Left forelimb (tissue), 1 donor: ENCODE measurements around the gene BCAS1.
"Not testable (repeated sequence)": the region's sequence is repeated elsewhere in the genome, so short reads cannot be mapped to it uniquely, and the experiment has no call there.

Experiments used
- DNase-seq: peaks from one replicate; pipeline ENCODE4 v3.0.0-alpha.2; 2018; ENCODE audit warnings: low spot score

Gene BCAS1

DNA sequence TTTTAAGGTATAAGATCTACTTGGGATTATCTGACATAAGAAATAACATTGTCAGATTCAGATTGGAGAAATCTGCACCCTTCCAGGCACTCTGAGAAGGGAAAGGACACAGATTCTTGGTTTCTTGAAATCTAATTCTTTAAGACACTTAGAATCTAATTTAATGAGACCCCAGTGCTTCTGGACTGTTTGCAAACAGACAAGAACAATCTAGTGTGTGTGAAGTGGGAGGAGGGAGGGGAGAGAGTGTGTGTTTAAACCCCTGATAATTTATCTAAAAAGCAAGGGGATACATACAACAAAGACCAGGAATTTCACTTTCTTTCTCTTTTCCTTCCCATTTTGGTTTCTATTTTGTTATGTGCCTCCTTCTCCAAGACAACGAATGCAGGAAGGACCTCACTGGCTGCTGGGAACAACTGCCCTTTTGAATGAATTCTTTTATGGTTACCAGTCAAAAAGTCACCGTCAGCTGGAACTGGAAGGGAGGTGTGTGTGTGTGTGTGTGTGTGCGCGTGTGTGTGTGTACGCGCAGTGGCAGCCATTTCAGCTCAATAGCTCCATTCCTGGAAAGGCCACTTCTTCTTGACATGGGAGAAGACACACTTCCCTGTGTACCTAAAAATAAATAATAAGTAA is 129.4 kb downstream of the BCAS1 start:
- no peak for DNase-seq

DNA sequence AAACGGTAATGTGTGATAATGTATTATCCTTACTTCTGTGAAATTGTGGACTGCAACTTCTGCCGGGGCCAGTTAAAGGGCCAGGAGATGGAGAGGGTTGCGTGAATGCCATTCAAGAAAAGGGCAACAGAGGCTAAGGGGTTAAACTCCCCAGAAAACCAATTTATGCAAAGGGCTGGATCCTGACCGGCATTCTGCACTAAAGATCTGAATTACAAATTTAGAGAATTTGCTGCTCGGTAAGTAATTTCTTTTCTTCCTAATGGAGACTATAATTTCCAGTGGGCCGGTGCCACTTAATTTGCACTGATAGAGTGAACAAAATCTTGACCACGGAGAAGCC is 130.1 kb downstream of the BCAS1 start:
- no peak for DNase-seq

DNA sequence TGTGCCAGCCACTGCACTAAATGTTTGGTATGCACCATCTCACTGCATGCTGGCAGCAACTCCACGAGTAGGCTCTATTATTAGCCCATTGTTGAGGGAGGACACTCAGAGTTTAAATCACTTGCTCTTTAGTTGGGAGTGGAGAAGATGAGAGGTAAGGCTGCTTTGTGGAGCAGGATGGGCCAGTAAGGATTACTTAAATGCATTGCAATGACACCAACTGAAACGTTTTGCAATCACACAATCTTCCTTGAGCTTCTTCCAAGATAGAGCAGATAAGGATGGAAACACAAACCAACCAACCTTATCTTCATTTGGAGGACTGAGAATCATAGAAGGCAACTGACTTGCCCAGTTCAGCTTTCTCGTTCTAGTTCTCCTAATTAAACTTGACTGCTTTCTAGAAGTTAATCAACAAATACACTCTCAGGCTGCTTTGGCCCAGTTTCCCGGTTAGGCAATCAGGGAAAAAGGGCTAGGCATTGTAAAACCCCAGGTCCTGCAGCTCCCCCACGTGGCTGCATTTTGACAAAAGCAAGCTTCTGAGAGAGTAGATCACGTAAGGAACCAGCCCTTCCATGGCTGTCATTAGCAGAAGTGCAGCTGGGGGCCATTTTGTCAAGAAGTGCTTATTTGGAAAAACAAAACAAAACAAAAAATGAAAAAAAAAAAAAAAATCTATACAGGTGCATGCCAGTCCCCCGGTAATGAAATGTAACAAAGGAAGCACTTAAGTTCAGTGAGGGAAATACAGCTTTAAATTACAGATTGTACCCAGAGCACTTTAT is 130.6 kb downstream of the BCAS1 start:
- DNase-seq = peak; percentile 77

DNA sequence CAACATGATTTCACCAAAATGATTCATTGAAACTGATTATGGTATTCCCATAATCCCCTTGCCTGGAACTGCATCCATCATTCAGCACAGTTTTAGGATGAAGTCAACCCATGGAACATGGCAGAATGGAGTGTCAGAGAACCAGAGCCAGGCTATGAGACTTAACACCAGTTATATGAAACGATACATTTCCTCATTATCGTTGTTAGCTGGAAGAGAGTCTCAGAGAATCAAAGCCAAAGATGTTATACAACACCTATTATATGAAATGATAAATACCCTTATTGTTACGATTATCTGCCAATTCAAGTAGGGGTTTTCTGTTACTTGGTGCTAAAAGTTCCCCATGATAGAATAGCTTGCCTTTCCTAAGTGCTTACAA is 131.2 kb downstream of the BCAS1 start:
- no peak for DNase-seq

DNA sequence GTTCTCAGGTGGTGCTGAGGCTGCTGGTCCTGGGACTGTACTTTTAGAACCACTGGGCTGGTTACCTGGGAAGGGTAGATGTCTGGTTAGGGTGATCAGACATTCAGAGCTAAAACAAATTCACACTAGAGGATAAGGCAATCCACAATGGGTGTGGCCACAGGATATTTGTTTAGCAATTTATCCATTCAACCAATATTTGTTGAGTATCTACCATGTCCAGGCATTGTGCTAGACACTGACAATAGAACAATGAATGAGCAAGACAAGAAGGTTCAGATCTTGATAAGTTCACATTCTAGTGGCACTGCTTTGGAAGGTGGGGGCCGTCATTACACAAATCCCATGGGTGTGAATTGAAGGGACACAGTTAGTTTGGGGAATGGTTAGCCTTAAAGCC is 131.7 kb downstream of the BCAS1 start:
- no peak for DNase-seq

DNA sequence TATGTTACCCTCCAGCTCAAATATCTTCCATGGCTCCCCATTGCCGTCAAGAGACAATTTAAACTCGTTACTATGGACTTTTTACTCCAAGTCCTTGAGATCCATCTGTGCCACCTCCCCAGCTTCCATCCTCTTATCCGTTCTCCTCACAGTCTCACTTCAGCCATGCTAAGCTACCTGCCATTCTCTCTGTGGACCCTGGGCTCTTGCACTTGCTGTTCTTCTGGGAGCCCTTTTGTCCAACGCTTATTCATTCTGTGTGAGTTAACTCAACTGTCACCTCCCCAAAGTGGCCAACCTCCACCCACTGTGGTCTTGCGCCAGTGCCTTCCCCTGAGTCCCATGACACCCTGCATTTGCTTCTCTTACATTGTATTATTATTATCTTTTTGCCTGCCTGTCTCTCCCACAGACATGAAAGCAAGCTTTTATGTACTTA is 132.4 kb downstream of the BCAS1 start:
- DNase-seq = no peak

DNA sequence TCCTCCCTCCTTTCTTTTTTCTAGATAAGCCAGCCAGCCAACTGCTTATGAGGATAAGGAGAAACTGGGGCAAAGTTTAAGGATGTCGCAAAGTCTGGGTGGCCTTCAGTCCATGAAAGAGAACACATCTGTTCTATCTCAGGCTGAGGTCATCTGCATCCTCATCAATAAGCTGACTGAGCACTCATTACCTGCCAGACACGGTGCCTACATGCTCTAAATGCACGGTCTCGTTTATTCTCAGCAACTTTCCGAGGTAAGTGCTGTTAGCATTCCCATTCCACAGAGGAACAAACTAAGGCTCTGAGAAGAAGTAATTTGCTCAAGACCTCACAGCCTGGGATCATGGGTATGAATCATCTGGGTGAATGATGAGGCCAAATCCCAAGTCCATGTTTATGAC is 133.1 kb downstream of the BCAS1 start:
- no peak for DNase-seq

DNA sequence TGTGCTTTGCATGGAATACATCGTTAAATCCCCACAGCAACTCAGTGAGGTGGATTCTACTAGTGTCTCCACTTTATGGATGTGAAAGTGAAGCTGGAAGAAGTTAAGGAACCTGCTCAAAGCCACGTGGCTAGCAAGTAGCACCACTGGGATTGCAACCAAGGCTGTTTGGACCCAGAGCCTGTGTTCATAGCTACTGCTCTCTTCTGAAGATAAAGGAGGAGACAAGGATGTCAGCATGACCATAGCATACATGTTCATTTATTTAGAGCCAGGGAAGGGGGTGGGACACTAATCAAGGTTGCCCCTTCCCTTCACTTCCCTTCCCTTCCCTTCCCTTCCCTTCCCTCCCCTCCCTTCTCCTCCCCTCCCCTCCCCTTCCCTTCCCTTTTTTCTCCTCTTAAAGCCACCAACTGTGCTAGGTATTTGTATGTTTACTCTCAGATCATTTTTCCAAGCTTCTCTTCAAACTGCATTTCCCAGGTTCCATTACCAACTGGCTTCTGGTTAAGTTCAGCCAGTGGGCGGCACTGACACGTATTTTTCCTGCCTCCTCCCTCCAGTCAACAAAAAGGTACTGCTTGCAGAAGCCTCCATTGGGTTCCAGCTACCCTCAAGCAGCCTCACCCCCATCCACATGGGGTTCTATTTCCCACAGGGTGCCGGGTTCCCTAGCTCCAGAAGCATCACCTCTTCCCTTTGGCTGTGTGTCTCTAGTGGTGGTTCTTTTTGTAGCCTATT is 134.9 kb downstream of the BCAS1 start:
- no peak for DNase-seq

DNA sequence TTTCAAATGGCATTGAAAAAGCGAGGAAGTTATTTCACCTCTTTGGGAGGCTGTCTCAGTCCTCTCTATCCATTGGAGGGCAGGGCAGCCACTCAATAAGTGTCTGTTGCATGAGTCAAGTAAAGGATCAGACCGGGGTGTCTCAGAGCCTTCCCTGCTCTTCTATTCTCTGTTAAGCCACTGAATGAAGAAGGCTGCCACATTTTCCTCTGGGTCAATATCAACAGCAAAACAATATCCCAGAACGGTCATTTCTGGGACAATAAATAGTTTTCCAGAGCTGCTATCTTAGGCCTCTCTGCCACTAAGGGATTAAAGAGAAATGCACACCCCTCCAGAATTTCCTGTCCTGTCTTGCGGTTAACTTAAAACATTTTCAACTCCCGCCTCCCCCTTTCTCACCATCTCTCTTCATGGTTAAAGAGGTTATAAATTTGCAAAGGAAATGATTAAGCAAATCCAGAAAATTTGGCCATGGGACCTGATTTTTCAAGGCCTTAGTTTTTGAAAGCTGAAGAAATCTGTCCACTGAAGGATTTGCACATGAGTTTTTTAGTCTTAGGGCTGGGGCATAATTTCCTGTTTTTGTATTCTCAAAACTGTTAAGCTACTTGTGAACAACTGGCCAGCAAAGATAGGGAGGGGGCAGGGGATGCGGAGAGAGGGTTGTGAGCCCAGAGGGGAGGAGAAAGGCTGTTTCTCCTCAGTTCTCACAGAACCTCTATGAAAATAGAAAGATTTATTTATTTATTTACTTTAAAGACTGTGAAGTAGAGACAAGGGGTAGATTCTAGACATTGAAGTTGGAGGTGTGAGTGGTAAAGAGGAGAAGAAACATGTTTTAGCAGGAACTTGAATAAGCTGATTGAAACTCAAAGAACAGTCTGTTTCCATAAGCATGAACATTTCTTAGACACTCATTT is 135.7 kb downstream of the BCAS1 start:
- no peak for DNase-seq

DNA sequence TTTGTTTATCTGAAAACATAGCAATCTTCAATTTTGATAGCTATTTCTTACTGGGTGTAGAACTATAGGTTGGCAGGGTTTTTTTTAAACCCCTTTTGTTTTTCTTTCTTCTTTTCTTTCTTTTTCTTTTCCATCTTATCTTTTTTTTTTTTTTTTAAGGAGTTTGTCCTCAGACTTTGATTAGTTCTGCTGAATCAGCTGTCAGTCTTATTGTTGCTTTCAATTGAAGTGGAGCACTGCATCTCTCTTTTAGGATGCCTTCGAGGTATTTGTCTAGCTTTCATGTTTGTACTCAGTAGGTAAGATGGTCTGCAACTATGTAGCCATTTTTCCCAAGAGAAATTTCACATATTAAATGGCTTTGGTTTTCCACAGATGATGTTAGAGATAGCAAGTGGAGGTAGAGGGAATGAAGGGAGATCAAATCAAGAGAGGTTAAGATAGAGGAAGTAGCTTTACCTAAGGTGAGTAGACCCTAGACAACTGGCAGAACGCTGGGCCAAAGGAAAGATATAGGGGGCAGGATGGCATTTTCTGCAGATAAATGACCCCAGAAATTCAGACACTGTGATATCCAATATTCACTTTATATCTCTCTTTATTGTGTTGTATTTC is 137.1 kb downstream of the BCAS1 start:
- no peak for DNase-seq

DNA sequence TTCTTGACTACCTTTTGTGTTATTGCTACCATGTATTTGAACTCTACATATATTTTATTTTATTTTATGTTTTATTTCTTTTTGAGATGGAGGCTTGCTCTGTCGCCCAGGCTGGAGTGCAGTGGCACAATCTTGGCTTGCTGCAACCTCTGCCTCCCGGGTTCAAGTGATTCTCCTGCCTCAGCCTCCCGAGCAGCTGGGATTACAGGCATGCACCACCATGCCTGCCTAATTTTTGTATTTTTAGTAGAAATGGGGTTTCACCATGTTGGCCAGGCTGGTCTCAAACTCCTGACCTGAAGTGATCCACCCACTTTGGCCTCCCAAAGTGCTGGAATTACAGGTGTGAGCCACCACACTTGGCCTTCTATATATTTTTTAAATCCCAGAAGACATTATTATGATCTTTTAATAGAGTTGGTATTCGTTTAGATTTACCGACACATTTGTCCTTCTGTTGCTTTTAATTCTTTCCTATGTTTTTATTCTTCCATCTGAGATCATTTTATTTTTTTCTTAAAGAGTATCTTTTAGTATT is 137.7 kb downstream of the BCAS1 start:
- DNase-seq = not testable (repeated sequence)

DNA sequence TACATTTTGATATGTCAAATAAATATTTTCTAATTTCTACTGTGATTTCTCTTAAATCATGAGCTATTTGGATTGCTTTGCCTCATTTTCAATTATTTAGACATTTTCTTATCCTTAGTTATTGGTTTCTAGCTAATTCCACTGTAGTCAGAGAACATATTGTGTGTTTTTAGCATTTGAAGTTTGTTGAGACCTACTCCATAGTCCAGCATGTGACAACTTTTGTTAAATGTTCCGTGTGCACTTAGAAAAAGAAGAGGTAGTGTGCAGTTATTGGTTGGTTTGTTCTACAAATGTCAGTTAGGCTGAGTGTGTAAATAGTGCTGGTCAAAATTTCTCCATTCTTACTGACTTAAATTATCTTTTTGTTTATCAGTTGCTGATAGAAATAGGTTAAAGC is 138.8 kb downstream of the BCAS1 start:
- no peak for DNase-seq

DNA sequence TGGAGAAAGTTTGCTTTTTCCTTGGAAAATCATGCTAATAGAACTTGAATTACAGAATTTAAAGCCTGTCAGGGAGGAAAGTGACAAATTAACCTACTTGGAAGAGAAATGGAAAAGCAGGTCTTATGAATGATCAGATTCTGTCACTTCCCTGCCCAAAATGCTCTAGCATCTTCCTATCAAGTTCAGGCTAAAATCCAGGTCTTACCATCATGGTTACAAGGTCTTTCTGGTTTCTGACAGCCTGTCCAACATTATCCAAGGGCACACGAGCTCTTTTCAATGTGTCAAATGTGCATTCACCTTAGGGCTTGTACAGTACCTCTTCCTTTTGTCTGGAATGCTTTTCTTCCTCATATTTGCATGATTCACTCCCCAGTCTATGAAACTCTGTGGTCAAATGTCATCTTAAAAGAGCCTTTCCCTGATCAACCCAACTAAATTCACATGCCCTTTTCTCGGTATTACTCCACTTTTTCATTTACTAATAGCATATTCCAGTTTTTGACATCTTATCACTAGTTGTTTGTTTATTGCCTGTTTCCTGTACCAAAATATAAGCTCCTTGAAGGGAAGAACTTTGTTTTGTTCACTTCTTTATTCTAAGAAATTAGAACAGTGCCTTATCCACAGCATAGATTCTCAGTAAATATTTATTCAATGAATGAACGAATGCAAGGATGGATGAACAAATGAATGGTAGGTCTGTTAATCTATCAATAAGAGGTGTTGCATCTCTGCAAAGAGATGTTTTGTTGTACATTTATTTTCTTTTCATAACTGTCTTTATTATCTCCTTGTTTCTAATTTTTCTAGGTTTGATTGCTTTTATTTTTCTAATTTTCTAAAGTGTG is 139.5 kb downstream of the BCAS1 start:
- no peak for DNase-seq

DNA sequence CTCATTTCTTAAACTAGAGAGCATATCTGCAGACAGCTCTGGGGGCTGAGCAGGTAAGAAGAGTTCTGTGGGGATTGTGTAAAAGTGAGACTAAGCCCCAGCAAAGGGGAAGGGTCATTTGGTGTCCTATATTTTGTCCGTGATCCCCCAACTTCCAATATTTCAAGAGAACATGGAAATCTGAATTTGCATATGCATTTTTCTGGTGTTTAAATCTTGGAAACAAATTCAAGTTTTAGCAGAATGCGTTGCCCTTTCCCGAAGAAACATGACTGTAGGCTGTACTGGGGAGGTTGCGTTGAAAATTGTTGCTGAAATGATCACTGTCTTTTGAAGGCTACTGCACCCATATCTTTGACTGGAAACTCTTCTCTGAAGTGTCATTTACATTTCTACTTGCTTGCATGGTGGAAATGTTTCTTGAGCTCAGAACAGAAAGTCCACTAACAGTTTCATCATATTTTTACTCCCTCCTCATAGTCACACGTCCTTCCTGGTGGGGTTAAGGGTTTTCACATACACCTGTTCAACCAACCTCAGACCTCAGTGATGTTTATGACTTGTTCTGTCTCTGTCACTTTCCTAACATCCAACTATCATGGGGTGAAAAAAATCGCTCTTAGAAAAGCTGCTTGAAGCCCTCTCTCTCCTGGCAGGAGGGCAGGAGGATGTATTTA is 140.3 kb downstream of the BCAS1 start:
- no peak for DNase-seq

DNA sequence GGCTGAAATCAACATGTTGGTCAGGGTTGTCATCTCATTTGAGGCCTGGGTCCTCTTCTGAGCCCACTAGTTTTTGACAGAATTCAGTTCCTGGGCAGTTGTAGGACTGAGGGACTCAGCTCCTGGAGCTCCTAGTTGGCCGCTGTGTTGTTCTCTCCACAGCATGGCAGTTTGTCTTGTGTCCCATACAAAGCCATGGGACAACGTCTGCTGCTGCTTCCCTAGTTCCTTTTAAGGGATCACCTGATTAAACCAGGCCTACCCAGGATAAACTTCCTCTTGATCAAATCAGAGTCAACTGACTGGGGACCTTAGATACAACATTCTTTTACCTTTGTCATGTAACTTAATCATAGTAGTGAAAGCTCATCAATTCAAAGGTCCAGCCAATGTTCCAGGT is 141.0 kb downstream of the BCAS1 start:
- no peak for DNase-seq

DNA sequence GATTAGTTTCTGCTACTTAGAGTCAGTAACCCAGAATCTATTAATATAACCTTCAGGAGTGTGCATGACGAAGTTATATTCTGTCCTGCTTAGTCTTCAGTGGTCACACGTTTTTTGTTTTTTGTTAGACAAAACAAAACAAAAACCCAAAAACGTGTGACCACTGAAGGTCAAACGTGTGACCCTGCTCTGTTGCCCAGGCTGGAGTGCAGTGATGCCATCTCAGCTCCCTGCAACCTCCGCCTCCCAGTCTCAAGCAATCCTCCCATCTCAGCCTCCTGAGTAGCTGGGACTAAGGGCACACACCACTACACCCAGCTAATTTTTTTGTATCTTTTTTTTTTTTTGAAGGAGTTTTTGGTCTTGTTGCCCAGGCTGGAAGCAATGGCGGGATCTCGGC is 142.4 kb downstream of the BCAS1 start:
- DNase-seq = no peak

DNA sequence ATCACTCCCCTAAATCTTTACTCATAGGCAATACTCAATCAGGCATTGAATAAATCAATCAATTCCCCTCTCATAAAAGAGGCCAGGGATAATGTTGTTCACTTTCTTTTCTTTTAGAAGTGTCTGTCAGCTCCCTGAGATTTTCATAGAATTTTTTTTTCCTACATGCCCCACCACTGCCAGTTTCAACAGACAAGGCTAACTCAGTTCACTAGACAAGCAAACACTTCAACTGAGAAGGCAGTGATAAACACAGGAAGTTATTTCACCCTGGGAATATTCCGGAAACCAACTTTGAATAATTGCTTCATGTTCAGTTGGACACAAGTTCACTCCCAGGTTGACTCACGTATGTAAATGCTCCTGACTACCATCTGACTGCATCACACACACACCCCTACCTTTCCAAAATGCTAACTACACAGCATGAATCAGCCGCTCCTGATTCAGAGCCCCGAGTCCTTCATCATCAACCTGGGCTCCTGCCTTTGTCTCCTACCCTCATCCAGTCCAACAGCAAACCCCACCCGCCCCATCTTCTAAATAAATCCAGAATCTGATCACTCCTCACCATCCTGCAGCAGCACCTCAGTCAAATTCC is 143.9 kb downstream of the BCAS1 start:
- no peak for DNase-seq

DNA sequence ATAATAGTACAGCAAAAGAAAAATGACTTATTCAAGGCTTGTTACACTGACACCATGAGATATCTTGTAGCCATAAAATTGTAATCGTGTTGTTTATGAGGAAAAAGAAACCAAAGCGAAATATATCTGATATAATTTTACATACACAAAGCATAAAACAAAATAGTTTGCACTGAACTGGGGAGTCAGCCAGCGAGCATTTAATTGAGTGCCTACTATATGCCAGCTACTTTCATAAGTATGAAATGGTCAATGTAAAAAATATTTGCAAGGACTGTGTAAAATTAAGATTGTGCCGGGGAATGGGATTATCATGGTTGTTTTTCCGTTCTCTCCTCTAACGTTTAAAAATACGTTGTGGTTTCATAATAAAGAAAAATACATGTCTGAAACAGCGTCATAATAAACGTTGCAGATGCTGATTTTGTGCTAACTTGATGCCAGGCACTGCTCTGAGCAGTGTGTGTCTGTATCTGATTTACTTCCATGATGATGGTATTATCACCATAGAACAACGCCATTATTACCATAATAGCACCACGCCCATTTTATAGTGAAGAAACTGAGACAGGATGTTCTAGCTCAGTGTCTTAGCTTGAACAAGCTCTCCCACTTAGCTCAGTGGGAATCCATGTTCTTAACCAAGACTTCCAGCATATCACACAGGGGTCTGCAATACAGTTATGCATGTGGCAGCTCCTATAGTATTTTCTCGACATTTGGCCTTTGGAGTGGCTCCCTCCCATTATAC is 144.6 kb downstream of the BCAS1 start:
- no peak for DNase-seq
